ENCODE data around the gene MPZL2. TPM values are rescaled to one million over a fixed set of nuclear protein-coding genes. Genes with fewer than 3 reads are reported as not detected.
A peak's percentile ranks its signal among the peaks of the same experiment; 100 is the strongest.
"Not testable (repeated sequence)": the region's sequence is repeated elsewhere in the genome, so short reads cannot be mapped to it uniquely, and the experiment has no call there.

The MPZL2 gene
- total RNA-seq = 28.6 and 53.3 TPM in 2 replicates

DNA sequence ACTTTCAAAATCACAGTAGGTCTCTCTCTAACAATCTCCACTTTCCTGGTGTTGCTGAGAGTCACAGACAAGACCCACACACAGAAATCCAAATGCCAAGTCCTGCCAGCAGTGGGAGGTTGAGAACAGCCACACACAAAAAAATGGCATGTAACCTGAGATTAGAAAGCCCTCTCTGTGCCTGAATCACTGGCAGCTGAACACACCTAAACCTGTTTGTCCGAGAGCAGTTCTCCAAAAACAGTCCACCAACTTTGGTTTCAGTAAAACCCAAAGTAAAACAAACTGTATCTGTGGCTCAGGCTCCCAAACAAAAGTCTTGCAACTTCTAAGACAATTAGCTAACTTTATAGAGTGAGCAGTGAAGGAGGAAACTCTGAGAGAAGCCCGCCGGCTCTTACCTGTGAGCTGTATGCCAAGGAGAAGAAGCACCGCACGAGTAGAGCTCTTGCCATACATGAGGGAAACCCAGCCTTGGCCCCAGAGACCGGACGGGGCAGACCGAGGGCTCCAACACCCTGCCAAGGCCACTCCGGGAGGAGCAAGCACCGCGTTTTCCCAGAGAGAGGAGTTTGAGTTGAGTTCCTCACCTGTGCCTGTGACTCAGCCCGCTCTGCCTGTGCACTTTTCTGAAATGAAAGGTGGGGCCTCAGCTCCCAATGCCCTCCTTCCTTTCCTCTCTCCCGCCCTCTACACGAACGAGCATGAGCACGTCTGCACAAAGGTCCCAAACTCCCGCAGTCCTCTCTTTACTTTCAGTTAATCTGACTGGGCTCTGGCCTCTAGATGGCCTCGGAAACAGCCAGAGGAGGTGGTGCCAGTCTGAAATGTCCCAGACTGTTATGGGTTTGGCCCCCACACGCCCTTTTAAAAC, at the start of gene MPZL2:
TSS of gene MPZL2 (minus strand) at position 603 of the 874 bp plus-strand sequence. CDS start at position 459, 144 bp downstream.
- peak; percentile 66 for DNase-seq (ENCODE audit: low read depth)

DNA sequence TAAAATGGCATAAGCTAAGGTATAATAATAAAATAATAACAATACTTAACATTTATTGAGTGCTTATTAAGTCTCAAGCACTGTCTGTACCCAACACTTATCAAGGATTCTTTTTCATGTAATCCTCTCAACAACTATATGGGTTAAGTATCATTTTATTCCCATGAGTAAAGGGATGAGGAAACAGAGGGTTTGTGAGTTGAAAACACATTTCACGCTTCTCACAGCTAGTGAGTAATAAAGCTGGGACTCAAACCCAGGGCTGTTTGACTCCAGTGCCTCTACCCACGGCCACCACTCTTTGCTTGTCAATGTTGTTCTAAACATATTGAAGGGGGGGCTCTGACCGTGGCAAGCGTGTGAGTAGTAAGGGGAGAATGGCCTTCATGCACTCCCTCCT, 49.1 kb upstream of the MPZL2 start:
- DNase-seq (ENCODE audit: low read depth) = no peak

DNA sequence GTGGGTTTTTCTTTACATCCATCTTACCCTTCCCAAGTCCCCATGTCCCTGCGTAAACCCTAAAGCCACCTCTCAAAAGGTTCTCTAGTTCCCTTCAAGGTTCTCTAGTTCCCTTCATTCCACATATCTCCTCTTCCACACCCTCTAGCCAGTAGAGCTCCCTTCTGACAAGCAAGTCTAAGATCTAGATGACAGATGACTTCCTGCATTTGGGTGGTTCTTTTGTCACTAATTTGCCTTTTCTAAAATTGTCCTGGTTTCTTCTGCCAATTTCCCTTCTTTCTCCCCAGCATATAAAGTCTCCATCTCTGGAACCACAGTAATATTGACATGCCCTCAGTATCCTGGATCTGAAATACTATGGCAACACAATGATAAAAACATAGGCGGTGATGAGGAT, 48.2 kb upstream of the MPZL2 start:
- DNase-seq (ENCODE audit: low read depth) = no peak

DNA sequence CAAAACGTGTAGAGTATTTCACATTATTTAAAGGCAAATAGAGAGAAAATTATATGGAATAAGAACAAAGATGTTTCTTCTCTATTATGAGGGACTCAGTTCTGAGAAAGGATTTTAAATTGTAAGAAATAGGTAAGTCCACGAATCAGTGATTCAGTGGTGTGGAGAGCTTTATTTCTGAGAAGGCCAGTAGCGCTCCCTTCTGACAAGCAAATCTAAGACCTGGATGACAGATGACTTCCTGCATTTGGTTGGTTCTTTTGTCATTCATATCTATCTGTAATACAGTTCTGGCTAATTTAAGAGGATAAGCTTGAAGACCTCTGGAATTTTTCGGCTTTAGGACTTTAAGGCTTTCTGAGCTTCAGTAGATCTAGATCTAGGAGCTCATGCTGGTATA, 47.4 kb upstream of the MPZL2 start:
- DNase-seq (ENCODE audit: low read depth) = no peak

GRCh38 chr11:118310781-118311485, 46.8 kb upstream of the MPZL2 start:
- no peak for DNase-seq (ENCODE audit: low read depth)

GRCh38 chr11:118310271-118310670, 46.2 kb upstream of the MPZL2 start:
- DNase-seq (ENCODE audit: low read depth) = no peak

DNA sequence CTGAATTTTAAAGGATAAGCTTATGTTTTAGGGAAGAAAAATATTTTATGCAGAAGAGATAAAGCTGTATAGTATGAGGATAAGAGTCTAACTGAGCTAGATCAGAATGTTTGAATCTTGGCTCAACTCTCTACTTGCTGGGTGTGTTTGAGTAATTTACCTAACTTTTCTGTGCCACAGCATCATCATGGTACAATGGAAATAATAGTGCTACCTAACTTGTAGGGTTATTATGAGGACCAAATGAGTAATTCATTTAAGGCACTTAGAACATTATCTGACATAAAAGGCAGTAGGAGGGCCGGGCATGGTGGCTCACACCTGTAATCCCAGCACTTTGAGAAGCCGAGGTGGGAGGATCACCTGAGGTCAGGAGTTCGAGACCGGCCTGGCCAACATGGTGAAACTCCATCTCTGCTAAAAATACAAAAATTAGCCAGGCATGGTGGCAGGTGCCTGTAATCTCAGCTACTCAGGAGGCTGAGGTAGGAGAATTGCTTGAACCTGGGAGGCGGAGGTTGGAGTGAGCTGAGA, 45.0 kb upstream of the MPZL2 start:
- DNase-seq (ENCODE audit: low read depth) = not testable (repeated sequence)

GRCh38 chr11:118306556-118306955, 42.5 kb upstream of the MPZL2 start:
- DNase-seq (ENCODE audit: low read depth) = peak; percentile 44

- no peak for DNase-seq (ENCODE audit: low read depth)
Observed at GRCh38 chr11:118305726-118306125, 41.6 kb upstream of the MPZL2 start.

GRCh38 chr11:118304568-118305248, 40.6 kb upstream of the MPZL2 start, which contains the start of gene CD3E:
Gene CD3E, plus strand, starts transcription at chr11:118304730. Its CDS starts 223 bp downstream, at chr11:118304953.
- DNase-seq (ENCODE audit: low read depth) = no peak

DNA sequence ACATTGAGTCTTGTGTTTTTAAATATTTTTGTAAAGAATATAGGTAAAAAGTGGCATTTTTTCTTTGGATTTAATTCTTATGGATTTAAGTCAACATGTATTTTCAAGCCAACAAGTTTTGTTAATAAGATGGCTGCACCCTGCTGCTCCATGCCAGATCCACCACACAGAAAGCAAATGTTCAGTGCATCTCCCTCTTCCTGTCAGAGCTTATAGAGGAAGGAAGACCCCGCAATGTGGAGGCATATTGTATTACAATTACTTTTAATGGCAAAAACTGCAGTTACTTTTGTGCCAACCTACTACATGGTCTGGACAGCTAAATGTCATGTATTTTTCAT, 40.1 kb upstream of the MPZL2 start:
- no peak for DNase-seq (ENCODE audit: low read depth)

GRCh38 chr11:118301600-118302195, 37.6 kb upstream of the MPZL2 start:
- no peak for DNase-seq (ENCODE audit: low read depth)

DNA sequence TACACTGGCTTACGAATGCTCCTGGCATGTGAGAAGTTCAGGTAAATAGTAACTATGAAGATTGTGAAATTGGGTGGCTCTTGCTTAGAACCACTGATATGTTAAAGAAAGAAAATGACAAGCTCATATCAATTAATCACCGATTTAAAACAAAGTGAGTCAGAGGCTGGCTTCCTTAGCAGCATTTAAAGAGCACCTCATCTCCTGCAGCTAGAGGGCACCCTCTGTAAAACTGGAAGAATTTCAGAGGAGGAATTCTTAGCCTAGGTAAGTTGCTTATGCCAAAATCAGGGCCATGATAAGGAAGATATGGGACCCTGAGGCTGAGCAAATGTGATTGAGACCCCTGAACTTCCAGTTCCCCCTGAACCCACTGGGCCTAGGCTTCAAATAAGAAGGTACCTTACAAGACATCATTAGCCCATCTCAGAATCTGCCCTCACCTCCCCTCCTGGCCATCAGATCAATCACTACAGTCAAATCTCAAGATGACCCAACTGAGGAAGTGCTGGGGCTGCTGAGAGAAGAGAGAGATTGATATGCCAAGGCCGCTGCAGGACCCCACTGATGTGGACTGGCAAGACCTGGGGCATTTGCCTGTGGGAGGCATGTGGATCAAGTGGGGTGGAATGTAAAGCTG, 31.8 kb upstream of the MPZL2 start:
- peak; percentile 90 for DNase-seq (ENCODE audit: low read depth)

DNA sequence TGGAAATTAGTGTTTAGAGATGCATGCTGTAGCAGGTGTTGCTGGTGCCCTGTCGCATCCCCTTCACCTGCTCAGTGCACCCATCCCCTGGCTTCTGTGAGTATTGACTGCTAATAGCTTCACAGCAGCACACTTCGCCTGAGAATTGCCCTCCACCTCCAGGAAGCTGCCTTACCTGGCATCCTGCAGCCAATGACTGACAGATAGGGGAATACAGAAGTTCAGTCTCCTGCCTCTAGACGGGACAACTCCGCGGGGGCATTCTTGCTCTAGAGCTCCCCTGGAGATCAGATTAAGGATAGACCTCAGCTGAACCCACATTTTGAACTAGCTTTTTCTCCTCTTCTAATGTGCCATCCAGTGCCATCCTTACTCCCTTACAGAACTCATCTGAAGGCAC, 31.1 kb upstream of the MPZL2 start:
- no peak for DNase-seq (ENCODE audit: low read depth)

DNA sequence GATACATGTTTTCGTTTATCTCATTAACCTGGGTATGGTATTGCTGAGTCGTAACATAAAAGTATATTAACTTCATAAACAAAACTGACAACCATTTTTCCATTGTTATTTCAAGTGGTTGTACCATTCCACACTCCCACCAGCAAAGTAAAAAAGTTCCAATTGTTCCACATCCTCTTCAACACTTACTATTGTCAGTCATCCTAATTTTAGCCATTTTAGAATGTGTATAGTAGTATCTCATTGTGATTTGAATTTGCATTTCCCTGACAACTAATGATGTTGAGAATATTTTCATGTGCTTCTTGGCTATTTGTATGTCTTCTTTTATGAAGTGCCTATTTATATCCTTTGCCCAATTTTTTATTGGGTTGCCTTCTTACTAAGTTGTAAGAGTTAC, 30.0 kb upstream of the MPZL2 start:
- no peak for DNase-seq (ENCODE audit: low read depth)

- DNase-seq (ENCODE audit: low read depth) = no peak
Observed at GRCh38 chr11:118291477-118292135, 27.5 kb upstream of the MPZL2 start.

GRCh38 chr11:118290923-118291322, 26.8 kb upstream of the MPZL2 start:
- peak; percentile 58 for DNase-seq (ENCODE audit: low read depth)

DNA sequence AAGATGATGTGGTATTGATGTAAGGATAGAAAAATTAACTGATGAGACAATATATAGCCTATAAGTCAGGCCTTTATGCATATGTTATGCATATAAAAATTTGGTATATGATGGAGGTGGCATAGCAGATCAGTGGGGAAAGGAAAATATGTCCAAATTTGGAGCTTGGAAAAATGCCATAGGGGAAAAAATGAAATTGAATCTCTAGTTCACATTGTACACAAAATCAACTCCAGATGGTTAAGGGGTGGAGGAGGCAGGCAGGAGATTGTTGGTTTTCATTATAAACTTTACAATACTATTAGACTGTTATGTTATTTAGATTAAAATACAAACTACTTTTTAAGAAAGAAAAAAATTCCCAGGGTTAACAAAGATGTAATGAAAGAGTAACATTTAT, 25.3 kb upstream of the MPZL2 start:
- DNase-seq (ENCODE audit: low read depth) = no peak

GRCh38 chr11:118287006-118287405, 22.9 kb upstream of the MPZL2 start:
- peak; percentile 78 for DNase-seq (ENCODE audit: low read depth)

DNA sequence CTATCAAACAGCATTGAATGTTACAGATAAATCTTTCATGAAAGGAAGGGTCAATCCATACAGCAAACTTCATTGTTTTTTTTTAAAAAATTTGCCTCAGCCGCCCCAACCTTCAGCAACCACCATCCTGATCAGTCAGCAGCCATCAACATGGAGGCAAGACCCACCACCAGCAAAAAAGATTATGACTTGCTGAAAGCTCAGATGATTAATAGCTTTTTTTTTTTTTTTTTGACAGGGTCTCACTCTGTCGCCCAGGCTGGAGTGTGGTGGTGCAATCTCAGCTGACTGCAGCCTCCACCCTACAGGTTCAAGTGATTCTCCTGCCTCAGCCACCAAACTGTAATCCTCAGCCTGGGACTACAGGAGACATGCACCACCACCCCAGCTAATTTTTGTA, 22.4 kb upstream of the MPZL2 start:
- DNase-seq (ENCODE audit: low read depth) = no peak

Data from renal cortical epithelial cell (primary cell).